Hindlimb muscle (tissue), 1 donor: ENCODE results near the gene MTX1. TPM values are rescaled to one million over a fixed set of nuclear protein-coding genes. Genes with fewer than 3 reads are reported as not detected.

Experiments
- polyA plus RNA-seq: library from polyadenylated mRNA; unstranded; fragments of 120-200 nt; gene quantifications from one replicate; pipeline ENCODE4 v1.2.1, GENCODE V29; 2013; ENCODE audit not compliant: insufficient read length

Gene MTX1
- polyA plus RNA-seq, 1 donor: 18.0 TPM

Other genes with a start within 250 kb of the MTX1 start
- gene PYGO2, start 246.9 kb upstream of the MTX1 start, polyA plus RNA-seq: 32.1 TPM
- 75.7 TPM for gene SHC1, start 237.9 kb upstream of the MTX1 start, polyA plus RNA-seq
- gene CKS1B, start 234.0 kb upstream of the MTX1 start, polyA plus RNA-seq: 48.2 TPM
- 20.6 TPM for gene FLAD1, start 225.4 kb upstream of the MTX1 start, polyA plus RNA-seq
- gene LENEP, start 215.1 kb upstream of the MTX1 start, polyA plus RNA-seq: 0.67 TPM
- gene ZBTB7B, start 205.9 kb upstream of the MTX1 start, polyA plus RNA-seq: 11.3 TPM
- 2.1 TPM for gene DCST2, start 174.9 kb upstream of the MTX1 start, polyA plus RNA-seq
- not detected for gene DCST1, start 174.9 kb upstream of the MTX1 start, polyA plus RNA-seq
- 69.3 TPM for gene ADAM15, start 157.4 kb upstream of the MTX1 start, polyA plus RNA-seq
- 6.0 TPM for gene EFNA4, start 145.0 kb upstream of the MTX1 start, polyA plus RNA-seq
- 2.5 TPM for gene EFNA3, start 129.9 kb upstream of the MTX1 start, polyA plus RNA-seq
- gene EFNA1, start 80.8 kb upstream of the MTX1 start, polyA plus RNA-seq: 24.7 TPM
- 22.6 TPM for gene SLC50A1, start 72.8 kb upstream of the MTX1 start, polyA plus RNA-seq
- gene DPM3, start 68.2 kb upstream of the MTX1 start, polyA plus RNA-seq: 25.1 TPM
- gene KRTCAP2, start 35.4 kb upstream of the MTX1 start, polyA plus RNA-seq: 78.9 TPM
- 0.40 TPM for gene TRIM46, start 34.8 kb upstream of the MTX1 start, polyA plus RNA-seq
- gene THBS3, start 798 bp upstream of the MTX1 start, polyA plus RNA-seq: 39.6 TPM
- 17.6 TPM for gene ENTREP3, start 46.8 kb downstream of the MTX1 start, polyA plus RNA-seq
- gene SCAMP3, start 53.7 kb downstream of the MTX1 start, polyA plus RNA-seq: 46.5 TPM
- gene CLK2, start 64.8 kb downstream of the MTX1 start, polyA plus RNA-seq: 45.2 TPM
- 4.0 TPM for gene HCN3, start 68.8 kb downstream of the MTX1 start, polyA plus RNA-seq
- gene PKLR, start 92.7 kb downstream of the MTX1 start, polyA plus RNA-seq: 0.37 TPM
- 106 TPM for gene FDPS, start 100.2 kb downstream of the MTX1 start, polyA plus RNA-seq
- gene RUSC1, start 112.2 kb downstream of the MTX1 start, polyA plus RNA-seq: 28.0 TPM